ENCODE measurements around the gene LAMTOR4. TPM values are rescaled to one million over a fixed set of nuclear protein-coding genes. Genes with fewer than 3 reads are reported as not detected.

LAMTOR4 gene
- total and polyA plus RNA-seq, 2 donors (not counting 1 experiment from before 2014, with no cell fraction given): 214 to 448 TPM

- no peaks in the 10 kb centered on the region for H3K27me3 ChIP-seq (replicated peaks in 1 of 4; ENCODE audit: control extremely low read depth in 1 of 4, control insufficient read depth in 3 of 4, insufficient read depth in 4 of 4, low read length in 3 of 4)
- no peak for TF ChIP-seq CTCF (IDR thresholded peaks at IDR 0.05)
- no peak for TF ChIP-seq EZH2 (IDR thresholded peaks at IDR 0.05; ENCODE audit: borderline replicate concordance, insufficient read depth, low read depth, low read length, poor library complexity, severe bottlenecking)
- no peak overlapping the region for H3K4me2 ChIP-seq (replicated peaks; ENCODE audit: low read depth, low read length, poor library complexity, severe bottlenecking)
- H3K27ac Mint-ChIP-seq: no peak overlapping the region
- H3K9me3 ChIP-seq (ENCODE audit: control extremely low read depth in 1 of 3, control insufficient read depth in 2 of 3, insufficient read depth in 1 of 3, low read length in 2 of 3): no peaks in the 10 kb centered on the region
- H3K27ac ChIP-seq (ENCODE audit: low read length in 2 of 2): no peak overlapping the region
- H4K20me1 ChIP-seq (ENCODE audit: control insufficient read depth, insufficient read depth, low read length, poor library complexity, severe bottlenecking): no peaks in the 10 kb centered on the region
- peaks cover 4% of the 10 kb centered on the region for H3K79me2 ChIP-seq (ENCODE audit: control insufficient read depth, insufficient read depth, low read length)
- ATAC-seq (ENCODE audit: low read depth) (no peak), DNase-seq (no peak)
- no peaks in the 10 kb centered on the region for H3K27me3 Mint-ChIP-seq
- ChIA-PET POLR2A (no interaction called here), CTCF (no interaction called here)
- 93% methylated on average over 14 of the region's 17 CpGs for WGBS (ENCODE audit: insufficient coverage)
- peaks cover 4 to 9% of the 10 kb centered on the region in 2 donors for H3K4me1 ChIP-seq (ENCODE audit: control insufficient read depth in 2 of 2, insufficient read depth in 2 of 2, low read length in 2 of 2)
- H3K4me1 Mint-ChIP-seq: peaks cover 7% of the 10 kb centered on the region
- H3K4me3 ChIP-seq (ENCODE audit: control extremely low read depth in 1 of 5, extremely low read depth in 1 of 5, insufficient read depth in 1 of 5, low read depth in 2 of 5, low read length in 4 of 5): no peak overlapping the region
- peaks cover 0 to 35% of the 10 kb centered on the region in 2 experiments for H3K36me3 ChIP-seq (replicated peaks in 1 of 2; ENCODE audit: control extremely low read depth in 1 of 2, control insufficient read depth in 1 of 2, extremely low read depth in 1 of 2, insufficient read depth in 2 of 2, low read length in 1 of 2)
- H2AFZ ChIP-seq (ENCODE audit: insufficient read depth, low read depth, low read length, poor library complexity, severe bottlenecking): no peak overlapping the region
- no peaks in the 10 kb centered on the region for H3K9me3 Mint-ChIP-seq (ENCODE audit: insufficient read depth)
- H3K9ac ChIP-seq (ENCODE audit: low read length): no peak overlapping the region
- H3K4me3 Mint-ChIP-seq: no peak overlapping the region
- intact Hi-C loops (cut with micrococcal nuclease): no loop called here
Measured at GRCh38 chr7:100106633-100107032, 42.1 kb upstream of the LAMTOR4 start.

GRCh38 chr7:100107125-100107737 lies 41.5 kb upstream of the LAMTOR4 start:
- peaks cover 7% of the 10 kb centered on the region for H3K4me1 Mint-ChIP-seq
- ChIA-PET POLR2A (interaction anchor here (0.6 kb wide), 1 partner anchor 56 kb away, joined by 3 read pairs; no protein-coding TSS in a partner anchor), CTCF (no interaction called here)
- no peaks in the 10 kb centered on the region for H3K27me3 ChIP-seq (replicated peaks in 1 of 4; ENCODE audit: control extremely low read depth in 1 of 4, control insufficient read depth in 3 of 4, insufficient read depth in 4 of 4, low read length in 3 of 4)
- no peak for DNase-seq
- H3K27ac Mint-ChIP-seq: no peak overlapping the region
- no peaks in the 10 kb centered on the region for H3K9me3 Mint-ChIP-seq (ENCODE audit: insufficient read depth)
- TF ChIP-seq EZH2 (IDR thresholded peaks at IDR 0.05; ENCODE audit: borderline replicate concordance, insufficient read depth, low read depth, low read length, poor library complexity, severe bottlenecking) (no peak), CTCF (IDR thresholded peaks at IDR 0.05) (no peak)
- intact Hi-C loops (cut with micrococcal nuclease): no loop called here
- peaks cover 2 to 4% of the 10 kb centered on the region in 2 donors for H3K4me1 ChIP-seq (ENCODE audit: control insufficient read depth in 2 of 2, insufficient read depth in 2 of 2, low read length in 2 of 2)
- no peak overlapping the region for H3K4me3 Mint-ChIP-seq
- H4K20me1 ChIP-seq (ENCODE audit: control insufficient read depth, insufficient read depth, low read length, poor library complexity, severe bottlenecking): no peaks in the 10 kb centered on the region
- H3K9me3 ChIP-seq (ENCODE audit: control extremely low read depth in 1 of 3, control insufficient read depth in 2 of 3, insufficient read depth in 1 of 3, low read length in 2 of 3): no peaks in the 10 kb centered on the region
- H3K79me2 ChIP-seq (ENCODE audit: control insufficient read depth, insufficient read depth, low read length): peaks cover 4% of the 10 kb centered on the region
- no peak overlapping the region for H3K27ac ChIP-seq (ENCODE audit: low read length in 2 of 2)
- no peak overlapping the region for H2AFZ ChIP-seq (ENCODE audit: insufficient read depth, low read depth, low read length, poor library complexity, severe bottlenecking)
- peaks cover 0 to 41% of the 10 kb centered on the region in 2 experiments for H3K36me3 ChIP-seq (replicated peaks in 1 of 2; ENCODE audit: control extremely low read depth in 1 of 2, control insufficient read depth in 1 of 2, extremely low read depth in 1 of 2, insufficient read depth in 2 of 2, low read length in 1 of 2)
- H3K27me3 Mint-ChIP-seq: no peaks in the 10 kb centered on the region
- no peak for ATAC-seq (ENCODE audit: low read depth)
- H3K4me2 ChIP-seq (replicated peaks; ENCODE audit: low read depth, low read length, poor library complexity, severe bottlenecking): no peak overlapping the region
- H3K9ac ChIP-seq (ENCODE audit: low read length): no peak overlapping the region
- WGBS (ENCODE audit: insufficient coverage): 93% methylated on average over 24 of the region's 25 CpGs
- H3K4me3 ChIP-seq (ENCODE audit: control extremely low read depth in 1 of 5, extremely low read depth in 1 of 5, insufficient read depth in 1 of 5, low read depth in 2 of 5, low read length in 4 of 5): no peak overlapping the region
